Activated T-cell treated with anti-CD3 and anti-CD28 coated beads, Interleukin-2, amount 50 U/mL, for 24 hours (primary cell): ENCODE measurements around the gene KCNK13.
"Not testable (repeated sequence)": the region's sequence is repeated elsewhere in the genome, so short reads cannot be mapped to it uniquely, and the experiment has no call there.

ENCODE experiments used
- DNase-seq: peaks from one replicate; pipeline ENCODE4 v3.0.0-alpha.2; 2020
- H3K27ac Mint-ChIP-seq: 2 replicates; pipeline ENCODE4 v1.8.0; 2020; ENCODE audit warnings: mild to moderate bottlenecking, mixed read lengths
- H3K27me3 Mint-ChIP-seq: 2 replicates; pipeline ENCODE4 v1.8.0; 2020; ENCODE audit warnings: mixed read lengths
- H3K36me3 Mint-ChIP-seq: 2 replicates; pipeline ENCODE4 v1.8.0; 2020; ENCODE audit warnings: low read depth, mixed read lengths
- H3K4me1 Mint-ChIP-seq: 2 replicates; pipeline ENCODE4 v1.8.0; 2020; ENCODE audit warnings: low read depth, mixed read lengths
- H3K4me3 Mint-ChIP-seq: 2 replicates; pipeline ENCODE4 v1.8.0; 2020; ENCODE audit warnings: mild to moderate bottlenecking, moderate library complexity, mixed read lengths
- H3K9me3 Mint-ChIP-seq: 2 replicates; pipeline ENCODE4 v1.8.0; 2020; ENCODE audit warnings: mixed read lengths

Gene KCNK13

GRCh38 chr14:90179809-90180779 lies 118.3 kb downstream of the KCNK13 start:
- peaks cover 25% of the 10 kb centered on the region for H3K27me3 Mint-ChIP-seq

GRCh38 chr14:90184094-90184493 lies 122.3 kb downstream of the KCNK13 start:
- H3K27me3 Mint-ChIP-seq = peaks cover 22% of the 10 kb centered on the region
- peaks cover 2% of the 10 kb centered on the region for H3K9me3 Mint-ChIP-seq
- H3K4me3 Mint-ChIP-seq = no peak overlapping the region
- DNase-seq = no peak
- H3K4me1 Mint-ChIP-seq = no peaks in the 10 kb centered on the region
- H3K36me3 Mint-ChIP-seq = no peaks in the 10 kb centered on the region
- H3K27ac Mint-ChIP-seq = no peak overlapping the region

More at GRCh38 chr14:90179809-90180779, 118.3 kb downstream of the KCNK13 start:
- no peak overlapping the region for H3K27ac Mint-ChIP-seq
- H3K4me1 Mint-ChIP-seq = no peaks in the 10 kb centered on the region
- no peak for DNase-seq
- H3K36me3 Mint-ChIP-seq = no peaks in the 10 kb centered on the region
- no peaks in the 10 kb centered on the region for H3K9me3 Mint-ChIP-seq
- no peak overlapping the region for H3K4me3 Mint-ChIP-seq

GRCh38 chr14:90184571-90185266 lies 122.9 kb downstream of the KCNK13 start:
- DNase-seq = no peak
- Mint-ChIP-seq H3K27ac (no peak overlapping the region), H3K9me3 (peaks cover 2% of the 10 kb centered on the region), H3K4me1 (no peaks in the 10 kb centered on the region), H3K36me3 (no peaks in the 10 kb centered on the region), H3K27me3 (peaks cover 22% of the 10 kb centered on the region), H3K4me3 (no peak overlapping the region)

GRCh38 chr14:90188588-90188987 lies 126.8 kb downstream of the KCNK13 start:
- H3K27ac Mint-ChIP-seq = no peak overlapping the region
- no peak overlapping the region for H3K4me3 Mint-ChIP-seq
- H3K36me3 Mint-ChIP-seq = no peaks in the 10 kb centered on the region
- peaks cover 7% of the 10 kb centered on the region for H3K27me3 Mint-ChIP-seq
- H3K4me1 Mint-ChIP-seq = no peaks in the 10 kb centered on the region
- no peak for DNase-seq
- peaks cover 2% of the 10 kb centered on the region for H3K9me3 Mint-ChIP-seq

- no peak overlapping the region for H3K27ac Mint-ChIP-seq
- no peak overlapping the region for H3K4me3 Mint-ChIP-seq
- H3K36me3 Mint-ChIP-seq = no peaks in the 10 kb centered on the region
- peaks cover 2% of the 10 kb centered on the region for H3K9me3 Mint-ChIP-seq
- H3K4me1 Mint-ChIP-seq = no peaks in the 10 kb centered on the region
- no peak for DNase-seq
- H3K27me3 Mint-ChIP-seq = peaks cover 13% of the 10 kb centered on the region
These were observed 129.4 kb downstream of the KCNK13 start for GRCh38 chr14:90191154-90191553.

- H3K4me3 Mint-ChIP-seq = no peak overlapping the region
- H3K27me3 Mint-ChIP-seq = peaks cover 13% of the 10 kb centered on the region
- H3K4me1 Mint-ChIP-seq = no peaks in the 10 kb centered on the region
- H3K36me3 Mint-ChIP-seq = no peaks in the 10 kb centered on the region
- no peak for DNase-seq
- H3K27ac Mint-ChIP-seq = no peak overlapping the region
- H3K9me3 Mint-ChIP-seq = peaks cover 2% of the 10 kb centered on the region
These were observed 129.8 kb downstream of the KCNK13 start for GRCh38 chr14:90191585-90191984.

GRCh38 chr14:90193925-90194324 lies 132.1 kb downstream of the KCNK13 start:
- H3K27me3 Mint-ChIP-seq = peaks cover 19% of the 10 kb centered on the region
- no peak for DNase-seq
- no peaks in the 10 kb centered on the region for H3K4me1 Mint-ChIP-seq
- no peak overlapping the region for H3K4me3 Mint-ChIP-seq
- H3K9me3 Mint-ChIP-seq = peaks cover 1% of the 10 kb centered on the region
- no peaks in the 10 kb centered on the region for H3K36me3 Mint-ChIP-seq
- H3K27ac Mint-ChIP-seq = no peak overlapping the region

- no peak overlapping the region for H3K4me3 Mint-ChIP-seq
- H3K9me3 Mint-ChIP-seq = no peaks in the 10 kb centered on the region
- no peaks in the 10 kb centered on the region for H3K4me1 Mint-ChIP-seq
- no peaks in the 10 kb centered on the region for H3K36me3 Mint-ChIP-seq
- H3K27me3 Mint-ChIP-seq = peaks cover 19% of the 10 kb centered on the region
- DNase-seq = no peak
- no peak overlapping the region for H3K27ac Mint-ChIP-seq
These were observed 132.9 kb downstream of the KCNK13 start for GRCh38 chr14:90194706-90195105.

GRCh38 chr14:90198541-90199060 lies 136.8 kb downstream of the KCNK13 start:
- Mint-ChIP-seq H3K27me3 (peaks cover 36% of the 10 kb centered on the region), H3K4me1 (no peaks in the 10 kb centered on the region), H3K27ac (no peak overlapping the region), H3K36me3 (no peaks in the 10 kb centered on the region), H3K9me3 (peaks cover 5% of the 10 kb centered on the region), H3K4me3 (no peak overlapping the region)
- DNase-seq = no peak

GRCh38 chr14:90200546-90200945 lies 138.8 kb downstream of the KCNK13 start:
- not testable (repeated sequence) for H3K4me1 Mint-ChIP-seq

GRCh38 chr14:90201344-90201743 lies 139.6 kb downstream of the KCNK13 start:
- DNase-seq = no peak
- H3K27ac Mint-ChIP-seq = no peak overlapping the region

More at GRCh38 chr14:90200546-90200945, 138.8 kb downstream of the KCNK13 start:
- H3K27me3 Mint-ChIP-seq = peaks cover 35% of the 10 kb centered on the region
- H3K9me3 Mint-ChIP-seq, DNase-seq, H3K4me3 Mint-ChIP-seq, H3K27ac Mint-ChIP-seq, H3K36me3 Mint-ChIP-seq: not testable (repeated sequence)

GRCh38 chr14:90204516-90204915 lies 142.7 kb downstream of the KCNK13 start:
- Mint-ChIP-seq H3K27me3 (peaks cover 26% of the 10 kb centered on the region), H3K4me1 (no peaks in the 10 kb centered on the region), H3K36me3 (no peaks in the 10 kb centered on the region), H3K27ac (no peak overlapping the region), H3K4me3 (no peak overlapping the region), H3K9me3 (peaks cover 8% of the 10 kb centered on the region)
- no peak for DNase-seq

More at GRCh38 chr14:90201344-90201743, 139.6 kb downstream of the KCNK13 start:
- Mint-ChIP-seq H3K27me3 (peaks cover 32% of the 10 kb centered on the region), H3K36me3 (no peaks in the 10 kb centered on the region), H3K4me3 (no peak overlapping the region), H3K9me3 (peaks cover 8% of the 10 kb centered on the region), H3K4me1 (no peaks in the 10 kb centered on the region)

- DNase-seq = no peak
- peaks cover 40% of the 10 kb centered on the region for H3K27me3 Mint-ChIP-seq
- H3K27ac Mint-ChIP-seq = no peak overlapping the region
- no peaks in the 10 kb centered on the region for H3K4me1 Mint-ChIP-seq
- H3K36me3 Mint-ChIP-seq = no peaks in the 10 kb centered on the region
- H3K9me3 Mint-ChIP-seq = peaks cover 5% of the 10 kb centered on the region
- no peak overlapping the region for H3K4me3 Mint-ChIP-seq
These were observed 151.4 kb downstream of the KCNK13 start for GRCh38 chr14:90213099-90213748.

GRCh38 chr14:90228478-90228877 lies 166.7 kb downstream of the KCNK13 start:
- H3K27ac Mint-ChIP-seq = no peak overlapping the region
- H3K4me1 Mint-ChIP-seq = no peaks in the 10 kb centered on the region
- H3K36me3 Mint-ChIP-seq = no peaks in the 10 kb centered on the region
- peaks cover 6% of the 10 kb centered on the region for H3K9me3 Mint-ChIP-seq
- no peak for DNase-seq
- no peak overlapping the region for H3K4me3 Mint-ChIP-seq
- H3K27me3 Mint-ChIP-seq = peaks cover 15% of the 10 kb centered on the region
